HG03439 (cell line): Measurements from ENCODE around the gene RAPGEF1.
"Not testable (repeated sequence)": the region's sequence is repeated elsewhere in the genome, so short reads cannot be mapped to it uniquely, and the experiment has no call there.

Experiments used
- ATAC-seq: cut with Tn5 transposase; IDR thresholded peaks from one replicate; pipeline ENCODE4 v1.9.1; 2021; ENCODE audit warnings: mild to moderate bottlenecking, moderate library complexity; ENCODE audit not compliant: unreplicated experiment

Gene RAPGEF1

GRCh38 chr9:131657456-131657855, 82.4 kb downstream of the RAPGEF1 start:
- ATAC-seq: no peak

- ATAC-seq: peak; percentile 25
These were observed 82.9 kb downstream of the RAPGEF1 start for GRCh38 chr9:131657037-131657377.

GRCh38 chr9:131656356-131657036, 83.4 kb downstream of the RAPGEF1 start:
- ATAC-seq: peak; percentile 53

- not testable (repeated sequence) for ATAC-seq
These were observed 85.5 kb downstream of the RAPGEF1 start for GRCh38 chr9:131654369-131654768.

GRCh38 chr9:131651599-131651998, 88.3 kb downstream of the RAPGEF1 start:
- no peak for ATAC-seq

- no peak for ATAC-seq
These were observed 88.7 kb downstream of the RAPGEF1 start for GRCh38 chr9:131651160-131651559.

- no peak for ATAC-seq
These were observed 89.6 kb downstream of the RAPGEF1 start for GRCh38 chr9:131650254-131650653.

- ATAC-seq: no peak
These were observed 90.2 kb downstream of the RAPGEF1 start for GRCh38 chr9:131649646-131650045.

- peak; percentile 36 for ATAC-seq
These were observed 94.6 kb downstream of the RAPGEF1 start for GRCh38 chr9:131645078-131645776.

- peak; percentile 45 for ATAC-seq
These were observed 97.3 kb downstream of the RAPGEF1 start for GRCh38 chr9:131642496-131643083.

- ATAC-seq: no peak
These were observed 98.0 kb downstream of the RAPGEF1 start for GRCh38 chr9:131641618-131642495.

GRCh38 chr9:131640438-131641137, 99.3 kb downstream of the RAPGEF1 start:
- no peak for ATAC-seq

GRCh38 chr9:131639769-131640437, 100.0 kb downstream of the RAPGEF1 start:
- no peak for ATAC-seq

GRCh38 chr9:131636593-131636992, 103.3 kb downstream of the RAPGEF1 start:
- no peak for ATAC-seq

GRCh38 chr9:131635892-131636291, 104.0 kb downstream of the RAPGEF1 start:
- no peak for ATAC-seq

GRCh38 chr9:131635285-131635684, 104.6 kb downstream of the RAPGEF1 start:
- ATAC-seq: no peak

- ATAC-seq: no peak
These were observed 106.3 kb downstream of the RAPGEF1 start for GRCh38 chr9:131633491-131634031.

GRCh38 chr9:131631306-131631705, 108.6 kb downstream of the RAPGEF1 start:
- ATAC-seq: no peak

- peak; percentile 24 for ATAC-seq
These were observed 109.6 kb downstream of the RAPGEF1 start for GRCh38 chr9:131630205-131630831.
